ENCODE results near the gene SH2D6. TPM values are rescaled to one million over a fixed set of nuclear protein-coding genes. Genes with fewer than 3 reads are reported as not detected.
"Not testable (repeated sequence)": the region's sequence is repeated elsewhere in the genome, so short reads cannot be mapped to it uniquely, and the experiment has no call there.

The SH2D6 gene
- total RNA-seq, 1 donor from 2014 or later: 1.3 TPM

GRCh38 chr2:85439569-85439968 is 21.1 kb downstream of the SH2D6 start:
- not testable (repeated sequence) for DNase-seq (ENCODE audit: low spot score); H3K9me3 Mint-ChIP-seq; H3K36me3 Mint-ChIP-seq (ENCODE audit: low read depth); H3K27me3 Mint-ChIP-seq (ENCODE audit: low read depth)
- Mint-ChIP-seq H3K4me3 (ENCODE audit: low read depth) (peak overlapping the region; percentile 81), H3K27ac (peak overlapping the region; percentile 98), H3K4me1 (ENCODE audit: low read depth) (peaks cover 28% of the 10 kb centered on the region)
- intact Hi-C loops (cut with micrococcal nuclease): loop anchor here (2.0 kb wide), 1 partner anchor 19 kb away; no protein-coding TSS in a partner anchor

GRCh38 chr2:85439986-85440385 is 21.5 kb downstream of the SH2D6 start:
- Mint-ChIP-seq H3K4me3 (ENCODE audit: low read depth) (peak overlapping the region; percentile 81), H3K36me3 (ENCODE audit: low read depth) (no peaks in the 10 kb centered on the region), H3K27ac (peak overlapping the region; percentile 98), H3K4me1 (ENCODE audit: low read depth) (peaks cover 28% of the 10 kb centered on the region), H3K27me3 (ENCODE audit: low read depth) (no peaks in the 10 kb centered on the region), H3K9me3 (no peaks in the 10 kb centered on the region)
- DNase-seq (ENCODE audit: low spot score): no peak
- intact Hi-C loops (cut with micrococcal nuclease): loop anchor here (2.0 kb wide), 1 partner anchor 19 kb away; no protein-coding TSS in a partner anchor

- H3K9me3 Mint-ChIP-seq: no peaks in the 10 kb centered on the region
- intact Hi-C loops (cut with micrococcal nuclease): no loop called here
Observed at GRCh38 chr2:85440729-85441128, 22.2 kb downstream of the SH2D6 start.

GRCh38 chr2:85441864-85442263 is 23.4 kb downstream of the SH2D6 start:
- intact Hi-C loops (cut with micrococcal nuclease): no loop called here
- DNase-seq (ENCODE audit: low spot score): no peak
- Mint-ChIP-seq H3K27me3 (ENCODE audit: low read depth) (no peaks in the 10 kb centered on the region), H3K4me3 (ENCODE audit: low read depth) (no peak overlapping the region), H3K4me1 (ENCODE audit: low read depth) (peaks cover 27% of the 10 kb centered on the region), H3K36me3 (ENCODE audit: low read depth) (no peaks in the 10 kb centered on the region), H3K27ac (no peak overlapping the region), H3K9me3 (no peaks in the 10 kb centered on the region)

More at GRCh38 chr2:85440729-85441128, 22.2 kb downstream of the SH2D6 start:
- no peaks in the 10 kb centered on the region for H3K27me3 Mint-ChIP-seq (ENCODE audit: low read depth)
- H3K4me3 Mint-ChIP-seq (ENCODE audit: low read depth): no peak overlapping the region
- no peak for DNase-seq (ENCODE audit: low spot score)
- H3K36me3 Mint-ChIP-seq (ENCODE audit: low read depth): no peaks in the 10 kb centered on the region
- H3K4me1 Mint-ChIP-seq (ENCODE audit: low read depth): peaks cover 28% of the 10 kb centered on the region
- no peak overlapping the region for H3K27ac Mint-ChIP-seq

GRCh38 chr2:85444629-85445172 is 26.2 kb downstream of the SH2D6 start:
- intact Hi-C loops (cut with micrococcal nuclease): no loop called here
- no peak for DNase-seq (ENCODE audit: low spot score)
- Mint-ChIP-seq H3K4me3 (ENCODE audit: low read depth) (no peak overlapping the region), H3K9me3 (no peaks in the 10 kb centered on the region), H3K4me1 (ENCODE audit: low read depth) (peaks cover 8% of the 10 kb centered on the region), H3K27ac (no peak overlapping the region), H3K27me3 (ENCODE audit: low read depth) (no peaks in the 10 kb centered on the region), H3K36me3 (ENCODE audit: low read depth) (no peaks in the 10 kb centered on the region)

GRCh38 chr2:85445316-85446295 is 27.1 kb downstream of the SH2D6 start:
- H3K4me1 Mint-ChIP-seq (ENCODE audit: low read depth): peaks cover 3% of the 10 kb centered on the region
- H3K27ac Mint-ChIP-seq: no peak overlapping the region
- no peak for DNase-seq (ENCODE audit: low spot score)
- H3K36me3 Mint-ChIP-seq (ENCODE audit: low read depth): no peaks in the 10 kb centered on the region
- H3K4me3 Mint-ChIP-seq (ENCODE audit: low read depth): no peak overlapping the region
- H3K27me3 Mint-ChIP-seq (ENCODE audit: low read depth): no peaks in the 10 kb centered on the region
- intact Hi-C loops (cut with micrococcal nuclease): no loop called here
- H3K9me3 Mint-ChIP-seq: no peaks in the 10 kb centered on the region

GRCh38 chr2:85446296-85447221 is 28.0 kb downstream of the SH2D6 start:
- intact Hi-C loops (cut with micrococcal nuclease): no loop called here
- Mint-ChIP-seq H3K9me3 (no peaks in the 10 kb centered on the region), H3K4me1 (ENCODE audit: low read depth) (peaks cover 1% of the 10 kb centered on the region), H3K27ac (no peak overlapping the region), H3K36me3 (ENCODE audit: low read depth) (no peaks in the 10 kb centered on the region), H3K27me3 (ENCODE audit: low read depth) (no peaks in the 10 kb centered on the region), H3K4me3 (ENCODE audit: low read depth) (no peak overlapping the region)
- no peak for DNase-seq (ENCODE audit: low spot score)

GRCh38 chr2:85447222-85447585 is 28.7 kb downstream of the SH2D6 start:
- Mint-ChIP-seq H3K36me3 (ENCODE audit: low read depth) (no peaks in the 10 kb centered on the region), H3K4me1 (ENCODE audit: low read depth) (peaks cover 1% of the 10 kb centered on the region), H3K9me3 (no peaks in the 10 kb centered on the region), H3K4me3 (ENCODE audit: low read depth) (no peak overlapping the region), H3K27me3 (ENCODE audit: low read depth) (no peaks in the 10 kb centered on the region), H3K27ac (no peak overlapping the region)
- DNase-seq (ENCODE audit: low spot score): no peak
- intact Hi-C loops (cut with micrococcal nuclease): no loop called here

GRCh38 chr2:85448461-85449213 is 30.1 kb downstream of the SH2D6 start:
- no peaks in the 10 kb centered on the region for H3K27me3 Mint-ChIP-seq (ENCODE audit: low read depth)
- H3K4me1 Mint-ChIP-seq (ENCODE audit: low read depth): peaks cover 1% of the 10 kb centered on the region
- no peak overlapping the region for H3K27ac Mint-ChIP-seq
- H3K36me3 Mint-ChIP-seq (ENCODE audit: low read depth): no peaks in the 10 kb centered on the region
- H3K4me3 Mint-ChIP-seq (ENCODE audit: low read depth): no peak overlapping the region
- H3K9me3 Mint-ChIP-seq: no peaks in the 10 kb centered on the region
- DNase-seq (ENCODE audit: low spot score): no peak
- intact Hi-C loops (cut with micrococcal nuclease): no loop called here

- intact Hi-C loops (cut with micrococcal nuclease): no loop called here
Observed at GRCh38 chr2:85449214-85449588, 30.7 kb downstream of the SH2D6 start.

GRCh38 chr2:85452237-85452636 is 33.7 kb downstream of the SH2D6 start:
- Mint-ChIP-seq H3K4me1 (ENCODE audit: low read depth) (no peaks in the 10 kb centered on the region), H3K4me3 (ENCODE audit: low read depth) (no peak overlapping the region), H3K36me3 (ENCODE audit: low read depth) (no peaks in the 10 kb centered on the region), H3K9me3 (no peaks in the 10 kb centered on the region), H3K27ac (no peak overlapping the region), H3K27me3 (ENCODE audit: low read depth) (peaks cover 2% of the 10 kb centered on the region)
- DNase-seq (ENCODE audit: low spot score): no peak
- intact Hi-C loops (cut with micrococcal nuclease): no loop called here

More at GRCh38 chr2:85449214-85449588, 30.7 kb downstream of the SH2D6 start:
- no peaks in the 10 kb centered on the region for H3K36me3 Mint-ChIP-seq (ENCODE audit: low read depth)
- no peak overlapping the region for H3K27ac Mint-ChIP-seq
- no peaks in the 10 kb centered on the region for H3K9me3 Mint-ChIP-seq
- DNase-seq (ENCODE audit: low spot score): no peak
- H3K4me3 Mint-ChIP-seq (ENCODE audit: low read depth): no peak overlapping the region
- H3K4me1 Mint-ChIP-seq (ENCODE audit: low read depth): peaks cover 1% of the 10 kb centered on the region
- no peaks in the 10 kb centered on the region for H3K27me3 Mint-ChIP-seq (ENCODE audit: low read depth)

GRCh38 chr2:85453571-85453970 is 35.1 kb downstream of the SH2D6 start:
- Mint-ChIP-seq H3K27ac (no peak overlapping the region), H3K36me3 (ENCODE audit: low read depth) (no peaks in the 10 kb centered on the region), H3K4me3 (ENCODE audit: low read depth) (no peak overlapping the region), H3K27me3 (ENCODE audit: low read depth) (peaks cover 2% of the 10 kb centered on the region), H3K4me1 (ENCODE audit: low read depth) (no peaks in the 10 kb centered on the region), H3K9me3 (no peaks in the 10 kb centered on the region)
- intact Hi-C loops (cut with micrococcal nuclease): no loop called here
- no peak for DNase-seq (ENCODE audit: low spot score)

All from activated T-helper 2 cell treated with anti-CD3 and anti-CD28 coated beads, Interferon-gamma antibody, Interleukin-2, Interleukin-4, amounts not matched to agents 10 μg/mL and 5 μg/mL and 100 μg/mL, durations not matched to agents 14 hours and 24 hours and 36 hours (primary cell).